GM12873 (cell line): ENCODE results near the gene SIL1.

Experiments
- CTCF ChIP-seq: IDR thresholded peaks from 2 replicates; pipeline ENCODE4 v1.5.1; 2012; ENCODE audit warnings: low read depth, mild to moderate bottlenecking, moderate library complexity, low read length, control low read depth; ENCODE audit not compliant: insufficient read depth; ENCODE audit errors: missing control alignments

SIL1 gene

GRCh38 chr5:139094154-139095131 is 103.7 kb downstream of the SIL1 start:
- TF ChIP-seq CTCF: no peak

- TF ChIP-seq CTCF: no peak
These were observed 105.3 kb downstream of the SIL1 start for GRCh38 chr5:139092741-139093343.

GRCh38 chr5:139091439-139092156 is 106.6 kb downstream of the SIL1 start:
- TF ChIP-seq CTCF: peak; percentile 19

GRCh38 chr5:139090581-139090980 is 107.6 kb downstream of the SIL1 start:
- no peak for TF ChIP-seq CTCF

GRCh38 chr5:139088024-139088423 is 110.1 kb downstream of the SIL1 start:
- TF ChIP-seq CTCF: no peak

GRCh38 chr5:139082813-139083498 is 115.2 kb downstream of the SIL1 start:
- TF ChIP-seq CTCF: no peak
